Measurements from ENCODE around the gene MROH8. TPM values are rescaled to one million over a fixed set of nuclear protein-coding genes. Genes with fewer than 3 reads are reported as not detected.

The MROH8 gene
- total RNA-seq, 1 donor from 2014 or later = 2.5 TPM

- no peak for DNase-seq (ENCODE audit: low spot score)
- TF ChIP-seq CTCF (IDR thresholded peaks at IDR 0.05) = peak; percentile 56
- peak within 1 kb of the TSS; percentile 99 for H3K4me3 Mint-ChIP-seq (ENCODE audit: unreplicated experiment)
- H3K4me1 Mint-ChIP-seq (ENCODE audit: low read depth) = peaks cover 14% of the 10 kb centered on the region
- H3K9me3 Mint-ChIP-seq (ENCODE audit: low read depth) = no peaks in the 10 kb centered on the region
- peak within 1 kb of the TSS; percentile 97 for H3K27ac Mint-ChIP-seq (ENCODE audit: unreplicated experiment)
- H3K27me3 Mint-ChIP-seq (ENCODE audit: low read depth) = no peaks in the 10 kb centered on the region
- H3K36me3 Mint-ChIP-seq (ENCODE audit: low read depth) = no peaks in the 10 kb centered on the region
Measured at GRCh38 chr20:37095599-37096414, 83.5 kb downstream of the MROH8 start, which contains the start of gene RBL1. TSS of gene RBL1 (minus strand) at chr20:37095997. CDS start at chr20:37095928, 69 bp downstream.

GRCh38 chr20:37095108-37095598 is 84.2 kb downstream of the MROH8 start:
- Mint-ChIP-seq H3K9me3 (ENCODE audit: low read depth) (no peaks in the 10 kb centered on the region), H3K4me3 (ENCODE audit: unreplicated experiment) (peak overlapping the region; percentile 99), H3K4me1 (ENCODE audit: low read depth) (peaks cover 14% of the 10 kb centered on the region), H3K27ac (ENCODE audit: unreplicated experiment) (no peak overlapping the region), H3K27me3 (ENCODE audit: low read depth) (no peaks in the 10 kb centered on the region), H3K36me3 (ENCODE audit: low read depth) (no peaks in the 10 kb centered on the region)
- no peak for TF ChIP-seq CTCF (IDR thresholded peaks at IDR 0.05)
- no peak for DNase-seq (ENCODE audit: low spot score)

- no peak overlapping the region for H3K4me3 Mint-ChIP-seq (ENCODE audit: unreplicated experiment)
- H3K9me3 Mint-ChIP-seq (ENCODE audit: low read depth) = no peaks in the 10 kb centered on the region
- no peak for TF ChIP-seq CTCF (IDR thresholded peaks at IDR 0.05)
- DNase-seq (ENCODE audit: low spot score) = no peak
- H3K4me1 Mint-ChIP-seq (ENCODE audit: low read depth) = peaks cover 7% of the 10 kb centered on the region
- no peaks in the 10 kb centered on the region for H3K36me3 Mint-ChIP-seq (ENCODE audit: low read depth)
- no peak overlapping the region for H3K27ac Mint-ChIP-seq (ENCODE audit: unreplicated experiment)
- no peaks in the 10 kb centered on the region for H3K27me3 Mint-ChIP-seq (ENCODE audit: low read depth)
Measured at GRCh38 chr20:37090407-37090806, 88.9 kb downstream of the MROH8 start.

- Mint-ChIP-seq H3K27ac (ENCODE audit: unreplicated experiment) (no peak overlapping the region), H3K36me3 (ENCODE audit: low read depth) (peaks cover 1% of the 10 kb centered on the region), H3K9me3 (ENCODE audit: low read depth) (no peaks in the 10 kb centered on the region), H3K27me3 (ENCODE audit: low read depth) (no peaks in the 10 kb centered on the region), H3K4me1 (ENCODE audit: low read depth) (no peaks in the 10 kb centered on the region), H3K4me3 (ENCODE audit: unreplicated experiment) (no peak overlapping the region)
- peak; percentile 74 for TF ChIP-seq CTCF (IDR thresholded peaks at IDR 0.05)
- DNase-seq (ENCODE audit: low spot score) = no peak
Measured at GRCh38 chr20:37081717-37082289, 97.5 kb downstream of the MROH8 start.

GRCh38 chr20:37077009-37077408 is 102.3 kb downstream of the MROH8 start:
- H3K27me3 Mint-ChIP-seq (ENCODE audit: low read depth) = no peaks in the 10 kb centered on the region
- H3K36me3 Mint-ChIP-seq (ENCODE audit: low read depth) = peaks cover 3% of the 10 kb centered on the region
- peaks cover 6% of the 10 kb centered on the region for H3K9me3 Mint-ChIP-seq (ENCODE audit: low read depth)
- DNase-seq (ENCODE audit: low spot score) = no peak
- no peaks in the 10 kb centered on the region for H3K4me1 Mint-ChIP-seq (ENCODE audit: low read depth)
- TF ChIP-seq CTCF (IDR thresholded peaks at IDR 0.05) = no peak
- H3K4me3 Mint-ChIP-seq (ENCODE audit: unreplicated experiment) = no peak overlapping the region
- H3K27ac Mint-ChIP-seq (ENCODE audit: unreplicated experiment) = no peak overlapping the region

Data from chondrocyte (in vitro differentiated cells).